Panc1 (cell line): ENCODE measurements around the gene CYP27A1.

Experiments used
- CTCF ChIP-seq: fragments of 450-650 bp; IDR thresholded peaks from 2 replicates; pipeline ENCODE4 v1.5.1; 2017; ENCODE audit warnings: mild to moderate bottlenecking
- POLR2AphosphoS5 ChIP-seq: IDR thresholded peaks from 2 replicates; pipeline ENCODE4 v1.6.1; 2012; ENCODE audit warnings: mild to moderate bottlenecking, low read depth, low read length, moderate library complexity
- REST ChIP-seq, 2 experiments: IDR thresholded peaks; 2 replicates each; pipeline ENCODE4 v1.6.1; 2011 to 2012; ENCODE audit warnings: low read depth in 2 of 2, control low read depth in 1 of 2, low read length in 1 of 2, mild to moderate bottlenecking in 1 of 2, moderate library complexity in 1 of 2; ENCODE audit not compliant: insufficient read depth in 1 of 2
- SIN3A ChIP-seq: IDR thresholded peaks from 2 replicates; pipeline ENCODE4 v1.6.1; 2012; ENCODE audit warnings: low read depth, mild to moderate bottlenecking, low read length, moderate library complexity, borderline replicate concordance; ENCODE audit not compliant: insufficient read depth
- TCF7L2 ChIP-seq: IDR thresholded peaks from 2 replicates; pipeline ENCODE4 v1.6.1; 2011; ENCODE audit warnings: mild to moderate bottlenecking, low read depth, low read length, inconsistent platforms

- TF ChIP-seq CTCF (no peak), TCF7L2 (no peak), SIN3A (no peak), POLR2AphosphoS5 (no peak), REST (IDR thresholded peaks at IDR 0.05; ENCODE audit: insufficient read depth in 1 of 2, low read depth in 2 of 2, low read length in 1 of 2) (no peak)
These were observed 32.0 kb downstream of the CYP27A1 start for GRCh38 chr2:218813771-218814460.
